Right lobe of liver (tissue), 6 donors: ENCODE measurements around the gene LGR4. TPM values are rescaled to one million over a fixed set of nuclear protein-coding genes. Genes with fewer than 3 reads are reported as not detected.

ENCODE experiments used
- ATAC-seq, 4 donors: fragments of 200-7000 bp; cut with Tn5 transposase; one replicate each; pipeline ENCODE4 v1.9.1; 2020; ENCODE audit warnings: mild to moderate bottlenecking in 4 of 4, moderate library complexity in 4 of 4
- DNase-seq, 3 donors: peaks; one replicate each; pipeline ENCODE4 v3.0.0-alpha.2; 2020
- H3K27ac ChIP-seq, 3 donors: fragments of 200-600 bp; one replicate each; pipeline ENCODE4 v1.8.0; 2022
- H3K27me3 ChIP-seq, 2 donors: fragments of 200-600 bp; one replicate each; pipeline ENCODE4 v1.8.0; 2022
- H3K36me3 ChIP-seq, 4 donors: fragments of 200-600 bp; sonication (generic) in 1 of 4; one replicate each; pipeline versions ENCODE4 v1.5.1 to v1.8.0; 2017 to 2022; ENCODE audit warnings: control low read depth in 1 of 4
- H3K4me1 ChIP-seq, 4 donors: fragments of 200-600 bp; sonication (generic) in 1 of 4; one replicate each; pipeline versions ENCODE4 v1.5.1 to v1.8.0; 2017 to 2022; ENCODE audit warnings: control low read depth in 1 of 4
- H3K4me3 ChIP-seq, 3 donors: fragments of 200-600 bp; one replicate each; pipeline ENCODE4 v1.8.0; 2022
- H3K9me3 ChIP-seq, 4 donors: fragments of 200-600 bp; sonication (generic) in 1 of 4; one replicate each; pipeline versions ENCODE4 v1.5.1 to v1.8.0; 2017 to 2022; ENCODE audit warnings: control low read depth in 1 of 4
- POLR2A ChIP-seq: fragments of 450-650 bp; IDR thresholded peaks from one replicate; pipeline ENCODE4 v1.6.1; 2017; ENCODE audit warnings: antibody characterized with exemption, mild to moderate bottlenecking
- WGBS: methylation state at CpG from one replicate; pipeline ENCODE4 v1.1.6; 2018; ENCODE audit warnings: low coverage, low lambda C conversion rate; ENCODE audit not compliant: insufficient coverage; ENCODE audit errors: missing lambda C conversion rate; 5-methylcytosine and 5-hydroxymethylcytosine counted together
- intact Hi-C, 2 donors: fragments of 100-400 bp; cut with DNase I; formaldehyde crosslinking; loops; one replicate each; pipeline versions ENCODE4 v1.11.2 to v1.14.1; 2022
- microRNA-seq, 2 donors: library from miRNA; unstranded; fragments of <30 nt; microRNA quantifications; one replicate each; pipeline ENCODE4, GENCODE V29; 2019 to 2020
- small RNA-seq, 2 experiments: library from RNA; depleted of rRNA; stranded (forward); fragments of <200 nt; gene quantifications; one replicate each; pipeline ENCODE3, GENCODE V24; 2016
- total RNA-seq, 6 experiments: library from RNA; depleted of rRNA in 2 of 6; stranded (reverse); fragments of >200 nt in 2 of 6; fragmentation: NEBNext Ultra II Directional in 3 of 6; extraction: Animal tissue kit (Norgen Biotek cat#: 25700) in 3 of 6; gene quantifications; one replicate each; pipeline versions ENCODE4 v1.1.0 to v1.2.4, GENCODE V29; 2016 to 2023
- TF ChIP-seq, protein P1 (sequence below), 4 donors: fragments of 200-600 bp in 3 of 4; fragments of 450-650 bp in 1 of 4; IDR thresholded peaks; one replicate each; pipeline versions ENCODE4 v1.5.1 to v1.8.0; 2016 to 2022; ENCODE audit warnings: antibody characterized with exemption in 4 of 4, mild to moderate bottlenecking in 2 of 4
- donor health status: DM: no; HTN: yes; CAD: no.
- donor health status: DM: no; HTN: no; CAD: no.
- donor health status: DM: no; HTN: no; CAD: no.
- donor health status: DM: no; HTN: yes; CAD: no.
- donor health status: DM: no; HTN: yes; CAD: no.

The LGR4 gene
- total RNA-seq, 6 experiments from 2014 or later = 32.5 to 46.3 (median 44.1) TPM

DNA sequence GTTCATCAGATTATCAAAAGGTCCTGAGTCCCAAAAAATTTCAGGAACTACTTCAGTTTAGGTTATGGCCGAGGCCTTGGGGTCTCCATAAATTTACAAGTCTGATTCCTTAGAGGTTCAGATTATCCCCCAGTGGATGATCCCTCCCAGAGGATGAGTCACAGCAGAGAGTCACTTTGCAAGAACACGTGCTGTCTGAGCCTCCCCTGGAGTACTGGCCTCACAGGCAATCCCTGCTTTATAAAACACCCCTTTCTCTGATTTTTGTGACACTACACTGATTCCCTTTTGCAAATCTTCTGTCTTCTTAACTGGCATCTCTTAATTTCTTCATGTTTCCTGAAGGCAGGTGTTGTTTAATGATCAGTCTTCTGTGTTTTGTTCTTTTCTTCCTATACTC lies 154.8 kb downstream of the LGR4 start:
- Histone ChIP-seq H3K36me3 (no peaks in the 10 kb centered on the region), H3K4me3 (no peak overlapping the region), H3K4me1 (peaks cover 0 to 6% (median 2%) of the 10 kb centered on the region in 4 donors), H3K27ac (no peak overlapping the region), H3K9me3 (no peaks in the 10 kb centered on the region), H3K27me3 (no peaks in the 10 kb centered on the region)
- intact Hi-C loops = no loop called here
- WGBS = 60% methylated on average over 1 of the region's 2 CpGs
- TF ChIP-seq, protein P1, sequence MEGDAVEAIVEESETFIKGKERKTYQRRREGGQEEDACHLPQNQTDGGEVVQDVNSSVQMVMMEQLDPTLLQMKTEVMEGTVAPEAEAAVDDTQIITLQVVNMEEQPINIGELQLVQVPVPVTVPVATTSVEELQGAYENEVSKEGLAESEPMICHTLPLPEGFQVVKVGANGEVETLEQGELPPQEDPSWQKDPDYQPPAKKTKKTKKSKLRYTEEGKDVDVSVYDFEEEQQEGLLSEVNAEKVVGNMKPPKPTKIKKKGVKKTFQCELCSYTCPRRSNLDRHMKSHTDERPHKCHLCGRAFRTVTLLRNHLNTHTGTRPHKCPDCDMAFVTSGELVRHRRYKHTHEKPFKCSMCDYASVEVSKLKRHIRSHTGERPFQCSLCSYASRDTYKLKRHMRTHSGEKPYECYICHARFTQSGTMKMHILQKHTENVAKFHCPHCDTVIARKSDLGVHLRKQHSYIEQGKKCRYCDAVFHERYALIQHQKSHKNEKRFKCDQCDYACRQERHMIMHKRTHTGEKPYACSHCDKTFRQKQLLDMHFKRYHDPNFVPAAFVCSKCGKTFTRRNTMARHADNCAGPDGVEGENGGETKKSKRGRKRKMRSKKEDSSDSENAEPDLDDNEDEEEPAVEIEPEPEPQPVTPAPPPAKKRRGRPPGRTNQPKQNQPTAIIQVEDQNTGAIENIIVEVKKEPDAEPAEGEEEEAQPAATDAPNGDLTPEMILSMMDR (IDR thresholded peaks at IDR 0.05) = no peak
- TF ChIP-seq POLR2A = no peak
- DNase-seq (no peak), ATAC-seq (no peak)

Small RNAs within 50 kb of the gene (microRNA-seq; reads per million reads assigned to microRNA genes)
- gene MIR8087 = 0 reads per million in 2 donors

Small RNAs within 50 kb of the gene (small RNA-seq; reads per million reads assigned to genes)
- gene AC100771.1 (0 reads per million in 2 experiments), gene MIR8087 (0 reads per million in 2 experiments), gene RNA5SP339 (0 reads per million in 2 experiments)

Other genes starting within 250 kb of the LGR4 start
- 1 to 10 TPM; 1.8 to 3.6 (median 2.1) TPM for gene CCDC34, start 109.6 kb downstream of the LGR4 start, total RNA-seq
- 10 to 100 TPM; 22.6 to 33.2 (median 27.1) TPM for gene LIN7C, start 34.0 kb upstream of the LGR4 start, total RNA-seq
- under 1 TPM in 3 of 6 experiments, not detected in 3; 0.06 to 0.27 (median 0.12) TPM for gene BDNF, start 227.7 kb upstream of the LGR4 start, total RNA-seq